HL-60 (cell line): ENCODE results near the gene LCN15. TPM values are rescaled to one million over a fixed set of nuclear protein-coding genes. Genes with fewer than 3 reads are reported as not detected.
"Not testable (repeated sequence)": the region's sequence is repeated elsewhere in the genome, so short reads cannot be mapped to it uniquely, and the experiment has no call there.

Source experiments
- DNase-seq, 2 experiments: peaks; one replicate each; pipeline ENCODE4 v3.0.0-alpha.2; 2010 to 2020; ENCODE audit warnings: low read depth in 1 of 2, low spot score in 1 of 2
- H3K27ac ChIP-seq: fragments of 250-450 bp; sonication (Bioruptor Pico); replicated peaks from 2 replicates; pipeline ENCODE4 v1.5.1; 2020; ENCODE audit warnings: mild to moderate bottlenecking, moderate library complexity
- H3K27me3 ChIP-seq: fragments of 250-450 bp; sonication (Bioruptor Pico); 2 replicates; pipeline ENCODE4 v1.5.1; 2021; ENCODE audit warnings: mild to moderate bottlenecking, moderate library complexity; ENCODE audit not compliant: insufficient read depth, poor library complexity, severe bottlenecking
- H3K4me3 ChIP-seq: replicated peaks from 2 replicates; pipeline ENCODE4 v1.5.1; 2011; ENCODE audit warnings: mild to moderate bottlenecking, control low read depth, low read length; ENCODE audit not compliant: insufficient read depth
- CTCF ChIP-seq: IDR thresholded peaks from one replicate; pipeline ENCODE4 v1.5.1; 2011; ENCODE audit warnings: low read length, control low read depth, inconsistent platforms; ENCODE audit not compliant: insufficient read depth
- GABPA ChIP-seq: IDR thresholded peaks from 2 replicates; pipeline ENCODE4 v1.6.1; 2012; ENCODE audit warnings: low read depth
- POLR2AphosphoS5 ChIP-seq: IDR thresholded peaks from 2 replicates; pipeline ENCODE4 v1.6.1; 2012; ENCODE audit warnings: low read depth
- REST ChIP-seq: IDR thresholded peaks from 2 replicates; pipeline ENCODE4 v1.6.1; 2012; ENCODE audit warnings: low read depth; ENCODE audit not compliant: insufficient replicate concordance
- SPI1 ChIP-seq: IDR thresholded peaks from 2 replicates; pipeline ENCODE4 v1.6.1; 2012; ENCODE audit warnings: low read depth, mild to moderate bottlenecking, borderline replicate concordance
- microRNA-seq: library from miRNA; unstranded; fragments of <30 nt; microRNA quantifications from one replicate; pipeline ENCODE4, GENCODE V29; 2018

LCN15 gene

GRCh38 chr9:136712690-136713544, 51.4 kb downstream of the LCN15 start:
- TF ChIP-seq GABPA (no peak), POLR2AphosphoS5 (no peak), REST (no peak), CTCF (no peak), SPI1 (no peak)
- H3K27me3 ChIP-seq, result no peaks in the 10 kb centered on the region
- H3K27ac ChIP-seq, result no peak overlapping the region
- DNase-seq, result no peak
- H3K4me3 ChIP-seq, result peak overlapping the region; percentile 49

GRCh38 chr9:136711751-136712689, 52.3 kb downstream of the LCN15 start, which contains the start of gene DIPK1B:
TSS of gene DIPK1B (plus strand) at chr9:136712572. CDS start at chr9:136712666, 94 bp downstream.
- TF ChIP-seq GABPA, result no peak
- H3K4me3 ChIP-seq, result peak within 1 kb of the TSS; percentile 49
- no peaks in the 10 kb centered on the region for H3K27me3 ChIP-seq
- H3K27ac ChIP-seq, result no peak within 1 kb of the TSS
- DNase-seq, result no peak

GRCh38 chr9:136711219-136711648, 53.1 kb downstream of the LCN15 start:
- H3K27ac ChIP-seq, DNase-seq, H3K27me3 ChIP-seq, H3K4me3 ChIP-seq: not testable (repeated sequence)

- Histone ChIP-seq H3K4me3 (no peak overlapping the region), H3K27me3 (no peaks in the 10 kb centered on the region), H3K27ac (no peak overlapping the region)
- TF ChIP-seq POLR2AphosphoS5, result no peak
- no peak for TF ChIP-seq CTCF
- TF ChIP-seq GABPA, result no peak
- TF ChIP-seq SPI1, result no peak
- TF ChIP-seq REST, result no peak
- no peak for DNase-seq
Observed at GRCh38 chr9:136710543-136710942, 53.8 kb downstream of the LCN15 start.

Small RNAs within 50 kb of the gene (microRNA-seq; reads per million reads assigned to microRNA genes)
- gene MIR6722, result not detected
